Liver (tissue), 9 donors: Measurements from ENCODE around the gene BGLAP. TPM values are rescaled to one million over a fixed set of nuclear protein-coding genes. Genes with fewer than 3 reads are reported as not detected.

Experiments used
- DNase-seq: peaks from one replicate; pipeline ENCODE4 v3.0.0-alpha.2; 2017; ENCODE audit warnings: low spot score
- H3K27ac ChIP-seq, 2 donors: one replicate each; pipeline ENCODE4 v1.7.0; 2013; ENCODE audit warnings: inconsistent platforms in 2 of 2, low read length in 2 of 2, control low read depth in 1 of 2, low read depth in 1 of 2, mild to moderate bottlenecking in 1 of 2
- H3K27me3 ChIP-seq, 4 donors: one replicate each; pipeline versions ENCODE4 v1.6.1 to v1.7.0; 2013; ENCODE audit warnings: low read length in 3 of 4, inconsistent platforms in 1 of 4, mild to moderate bottlenecking in 1 of 4, moderate library complexity in 1 of 4; ENCODE audit not compliant: control insufficient read depth in 4 of 4, insufficient read depth in 4 of 4
- H3K36me3 ChIP-seq, 4 donors: one replicate each; pipeline versions ENCODE4 v1.6.1 to v1.7.0; 2013; ENCODE audit warnings: low read length in 3 of 4, mild to moderate bottlenecking in 3 of 4, low read depth in 1 of 4, moderate library complexity in 1 of 4; ENCODE audit not compliant: control insufficient read depth in 4 of 4, insufficient read depth in 3 of 4
- H3K4me1 ChIP-seq, 4 donors: one replicate each; pipeline versions ENCODE4 v1.6.1 to v1.7.0; 2013; ENCODE audit warnings: low read length in 3 of 4, mild to moderate bottlenecking in 3 of 4, moderate library complexity in 1 of 4; ENCODE audit not compliant: control insufficient read depth in 4 of 4, insufficient read depth in 4 of 4
- H3K4me3 ChIP-seq, 3 donors: one replicate each; pipeline versions ENCODE4 v1.6.1 to v1.7.0; 2013; ENCODE audit warnings: low read length in 3 of 3, control low read depth in 1 of 3, low read depth in 1 of 3, mild to moderate bottlenecking in 1 of 3
- H3K9ac ChIP-seq, 2 donors: one replicate each; pipeline ENCODE4 v1.7.0; 2013; ENCODE audit warnings: low read length in 2 of 2, mild to moderate bottlenecking in 2 of 2, moderate library complexity in 2 of 2, control low read depth in 1 of 2, low read depth in 1 of 2
- H3K9me3 ChIP-seq, 4 donors: one replicate each; pipeline versions ENCODE4 v1.6.1 to v1.7.0; 2013; ENCODE audit warnings: low read length in 3 of 4; ENCODE audit not compliant: control insufficient read depth in 4 of 4
- ATF3 ChIP-seq: IDR thresholded peaks from 2 replicates; pipeline ENCODE4 v1.6.1; 2016; ENCODE audit warnings: antibody characterized with exemption
- CTCF ChIP-seq: fragments of 150-350 bp; IDR thresholded peaks from 2 replicates; pipeline ENCODE4 v1.5.1; 2017; ENCODE audit warnings: improper control_type of control experiment, low read depth, low read length; ENCODE audit not compliant: missing input control
- EGR1 ChIP-seq, 2 donors: IDR thresholded peaks; 2 replicates each; pipeline ENCODE4 v1.6.1; 2016 to 2018; ENCODE audit warnings: antibody characterized with exemption in 2 of 2, low read depth in 2 of 2
- FOXA1 ChIP-seq: IDR thresholded peaks from 2 replicates; pipeline ENCODE4 v1.6.1; 2016; ENCODE audit warnings: antibody characterized with exemption
- FOXA2 ChIP-seq: IDR thresholded peaks from 2 replicates; pipeline ENCODE4 v1.6.1; 2016; ENCODE audit warnings: antibody characterized with exemption
- GABPA ChIP-seq, 2 donors: IDR thresholded peaks in 1 of 2; conservative IDR thresholded peaks in 1 of 2; 2 replicates each; pipeline ENCODE4 v1.6.1; 2016; ENCODE audit warnings: antibody characterized with exemption in 2 of 2, mild to moderate bottlenecking in 1 of 2, moderate library complexity in 1 of 2
- HNF4A ChIP-seq, 2 donors: conservative IDR thresholded peaks; 2 replicates each; pipeline ENCODE4 v1.6.1; 2016; ENCODE audit warnings: antibody characterized with exemption in 2 of 2, mild to moderate bottlenecking in 2 of 2
- HNF4G ChIP-seq: IDR thresholded peaks from 2 replicates; pipeline ENCODE4 v1.6.1; 2016; ENCODE audit warnings: antibody characterized with exemption
- JUND ChIP-seq, 2 donors: IDR thresholded peaks; 2 replicates each; pipeline ENCODE4 v1.6.1; 2016; ENCODE audit warnings: antibody characterized with exemption in 2 of 2
- MAX ChIP-seq: IDR thresholded peaks from 2 replicates; pipeline ENCODE4 v1.6.1; 2016; ENCODE audit warnings: antibody characterized with exemption
- NR2F2 ChIP-seq: IDR thresholded peaks from 2 replicates; pipeline ENCODE4 v1.6.1; 2016; ENCODE audit warnings: antibody characterized with exemption
- RAD21 ChIP-seq, 2 donors: IDR thresholded peaks; 2 replicates each; pipeline ENCODE4 v1.6.1; 2016; ENCODE audit warnings: antibody characterized with exemption in 2 of 2, mild to moderate bottlenecking in 2 of 2
- REST ChIP-seq: IDR thresholded peaks from 2 replicates; pipeline ENCODE4 v1.6.1; 2016; ENCODE audit warnings: antibody characterized with exemption, mild to moderate bottlenecking
- SP1 ChIP-seq: IDR thresholded peaks from 2 replicates; pipeline ENCODE4 v1.6.1; 2018; ENCODE audit warnings: antibody characterized with exemption, mild to moderate bottlenecking
- TAF1 ChIP-seq: conservative IDR thresholded peaks from 2 replicates; pipeline ENCODE4 v1.6.1; 2016; ENCODE audit warnings: antibody characterized with exemption, mild to moderate bottlenecking
- YY1 ChIP-seq: IDR thresholded peaks from 2 replicates; pipeline ENCODE4 v1.6.1; 2016; ENCODE audit warnings: antibody characterized with exemption, mild to moderate bottlenecking
- ZBTB33 ChIP-seq: IDR thresholded peaks from 2 replicates; pipeline ENCODE4 v1.6.1; 2016; ENCODE audit warnings: antibody characterized with exemption
- WGBS: extraction: QIAGEN DNeasy Blood & Tissue Kit; methylation state at CpG from one replicate; pipeline ENCODE4 v1.1.7; 2013; 5-methylcytosine and 5-hydroxymethylcytosine counted together
- polyA plus RNA-seq, 2 donors: library from polyadenylated mRNA; stranded (reverse) in 1 of 2; unstranded in 1 of 2; fragments of 200-250 nt in 1 of 2; fragments of >200 nt in 1 of 2; fragmentation: Nextera tagmentation in 1 of 2; extraction: Ambion mirVana in 1 of 2; gene quantifications; one replicate each; pipeline versions ENCODE4 v1.2.1 to v1.2.3, GENCODE V29; 2013 to 2015
- total RNA-seq, 2 donors: library from RNA; depleted of rRNA; stranded (reverse); fragments of >200 nt; gene quantifications; one replicate each; pipeline ENCODE4 v1.2.3, GENCODE V29; 2014
- donor health status: healthy.
- donor health status: healthy.
- donor health status: healthy.
- donor health status: healthy.
- donor health status: healthy.

Gene BGLAP
- total and polyA plus RNA-seq, 4 donors = 0.06 to 0.75 (median 0.28) TPM; not detected in 1

- peaks cover 19 to 90% (median 76%) of the 10 kb centered on the region in 4 donors for H3K36me3 ChIP-seq
- no peaks in the 10 kb centered on the region for H3K9me3 ChIP-seq
- no peak for TF ChIP-seq TAF1
- no peak for TF ChIP-seq SP1
- no peak overlapping the region for H3K27ac ChIP-seq
- H3K4me1 ChIP-seq = peaks cover 0 to 5% (median 2%) of the 10 kb centered on the region in 4 donors
- H3K27me3 ChIP-seq = no peaks in the 10 kb centered on the region
- DNase-seq = no peak
- no peak overlapping the region for H3K4me3 ChIP-seq
- H3K9ac ChIP-seq = no peak overlapping the region
- WGBS = 94% methylated on average over 9 of the region's 9 CpGs
Measured at GRCh38 chr1:156263288-156263655, 21.3 kb downstream of the BGLAP start.

GRCh38 chr1:156266051-156266450 is 24.1 kb downstream of the BGLAP start:
- TF ChIP-seq ATF3 (no peak), FOXA2 (no peak), JUND (IDR thresholded peaks at IDR 0.05) (no peak), HNF4A (conservative IDR thresholded peaks at IDR 0.05) (no peak), CTCF (no peak), EGR1 (IDR thresholded peaks at IDR 0.05; ENCODE audit: low read depth in 2 of 2) (no peak), GABPA (IDR thresholded peaks at IDR 0.05 in 1 of 2, conservative IDR thresholded peaks at IDR 0.05 in 1 of 2) (no peak), RAD21 (IDR thresholded peaks at IDR 0.05) (no peak), YY1 (no peak), FOXA1 (no peak), HNF4G (no peak)

GRCh38 chr1:156268336-156268735 is 26.4 kb downstream of the BGLAP start:
- H3K27ac ChIP-seq = no peak overlapping the region
- no peak overlapping the region for H3K4me3 ChIP-seq
- H3K4me1 ChIP-seq = peaks cover 0 to 13% (median 12%) of the 10 kb centered on the region in 4 donors
- no peaks in the 10 kb centered on the region for H3K27me3 ChIP-seq
- H3K36me3 ChIP-seq = peaks cover 14 to 78% (median 59%) of the 10 kb centered on the region in 4 donors
- WGBS = 97% methylated on average over 4 of the region's 4 CpGs
- TF ChIP-seq ZBTB33 (no peak), HNF4A (conservative IDR thresholded peaks at IDR 0.05) (no peak), TAF1 (no peak), HNF4G (no peak), GABPA (IDR thresholded peaks at IDR 0.05 in 1 of 2, conservative IDR thresholded peaks at IDR 0.05 in 1 of 2) (no peak), NR2F2 (no peak), JUND (IDR thresholded peaks at IDR 0.05) (no peak), MAX (no peak), RAD21 (IDR thresholded peaks at IDR 0.05) (no peak), ATF3 (no peak), YY1 (no peak), FOXA1 (no peak), FOXA2 (no peak), REST (no peak), EGR1 (IDR thresholded peaks at IDR 0.05; ENCODE audit: low read depth in 2 of 2) (no peak)
- H3K9ac ChIP-seq = no peak overlapping the region
- H3K9me3 ChIP-seq = no peaks in the 10 kb centered on the region
- no peak for DNase-seq

More at GRCh38 chr1:156266051-156266450, 24.1 kb downstream of the BGLAP start:
- H3K27me3 ChIP-seq = no peaks in the 10 kb centered on the region
- peaks cover 16 to 76% (median 61%) of the 10 kb centered on the region in 4 donors for H3K36me3 ChIP-seq
- 96% methylated on average over 13 of the region's 13 CpGs for WGBS
- H3K9ac ChIP-seq = no peak overlapping the region
- no peak overlapping the region for H3K4me3 ChIP-seq
- H3K27ac ChIP-seq = no peak overlapping the region
- no peak for DNase-seq
- peaks cover 0 to 4% (median 2%) of the 10 kb centered on the region in 4 donors for H3K4me1 ChIP-seq
- H3K9me3 ChIP-seq = no peaks in the 10 kb centered on the region
